B cell (primary cell): ENCODE data around the gene RDM1. TPM values are rescaled to one million over a fixed set of nuclear protein-coding genes. Genes with fewer than 3 reads are reported as not detected.

Source experiments
- ATAC-seq: fragments of 200-7000 bp; cut with Tn5 transposase; one replicate; pipeline ENCODE4 v1.10.0; 2021; ENCODE audit warnings: low read depth, mild to moderate bottlenecking, moderate number of reproducible peaks, moderate library complexity
- CTCF ChIA-PET: fragments of 350-600 bp; sonication (Branson Sonifier 250); formaldehyde crosslinking; loops from one replicate; lab custom pipeline; 2021; ENCODE audit warnings: antibody characterized with exemption, inconsistent platforms; lab: Charles Lee
- POLR2A ChIA-PET: fragments of 350-600 bp; sonication (Branson Sonifier 250); formaldehyde crosslinking; loops from one replicate; lab custom pipeline; 2021; ENCODE audit warnings: antibody characterized with exemption; lab: Charles Lee
- DNase-seq: peaks from one replicate; pipeline ENCODE4 v3.0.0; 2013
- H2AFZ ChIP-seq: 2 replicates; pipeline ENCODE4 v1.6.1; 2012; ENCODE audit warnings: mild to moderate bottlenecking, low read depth, low read length; ENCODE audit not compliant: insufficient read depth, poor library complexity, severe bottlenecking
- H3K27ac ChIP-seq, 2 donors: 1 replicate in 1 of 2; 2 replicates in 1 of 2; pipeline ENCODE4 v1.5.1; 2012 to 2013; ENCODE audit warnings: low read length in 2 of 2, mild to moderate bottlenecking in 2 of 2, moderate library complexity in 1 of 2
- H3K27me3 ChIP-seq, 4 experiments: fragments of 200-600 bp in 1 of 4; sonication (generic) in 1 of 4; replicated peaks in 1 of 4; 1 replicate in 2 of 4; 2 replicates in 2 of 4; pipeline versions ENCODE4 v1.6.1 to v1.7.0; 2013 to 2016; ENCODE audit warnings: low read length in 3 of 4, mild to moderate bottlenecking in 2 of 4, mixed read lengths in 1 of 4, moderate library complexity in 1 of 4; ENCODE audit not compliant: insufficient read depth in 4 of 4, control insufficient read depth in 3 of 4; ENCODE audit errors: control extremely low read depth in 1 of 4
- H3K36me3 ChIP-seq, 2 experiments: replicated peaks in 1 of 2; 1 replicate in 1 of 2; 2 replicates in 1 of 2; pipeline versions ENCODE4 v1.6.1 to v1.7.1; 2013; ENCODE audit warnings: low read length in 1 of 2; ENCODE audit not compliant: insufficient read depth in 2 of 2, control insufficient read depth in 1 of 2; ENCODE audit errors: control extremely low read depth in 1 of 2, extremely low read depth in 1 of 2
- H3K4me1 ChIP-seq, 2 donors: fragments of 200-600 bp in 1 of 2; sonication (generic) in 1 of 2; 1 replicate in 1 of 2; 2 replicates in 1 of 2; pipeline versions ENCODE4 v1.5.1 to v1.6.1; 2013 to 2017; ENCODE audit warnings: low read length in 2 of 2; ENCODE audit not compliant: control insufficient read depth in 2 of 2, insufficient read depth in 2 of 2
- H3K4me2 ChIP-seq: replicated peaks from 2 replicates; pipeline ENCODE3; 2012; ENCODE audit warnings: mild to moderate bottlenecking, low read depth, low read length; ENCODE audit not compliant: poor library complexity, severe bottlenecking
- H3K4me3 ChIP-seq, 5 experiments: fragments of 200-600 bp in 1 of 5; sonication (generic) in 1 of 5; 1 replicate in 3 of 5; 2 replicates in 2 of 5; pipeline versions ENCODE4 v1.5.1 to v1.7.0; 2011 to 2016; ENCODE audit warnings: low read length in 4 of 5, mild to moderate bottlenecking in 4 of 5, low read depth in 2 of 5, control low read depth in 1 of 5, moderate library complexity in 1 of 5; ENCODE audit not compliant: insufficient read depth in 1 of 5; ENCODE audit errors: control extremely low read depth in 1 of 5, extremely low read depth in 1 of 5
- H3K79me2 ChIP-seq: fragments of 200-600 bp; sonication (generic); one replicate; pipeline ENCODE4 v1.6.0; 2016; ENCODE audit warnings: low read length; ENCODE audit not compliant: control insufficient read depth, insufficient read depth
- H3K9ac ChIP-seq: fragments of 200-600 bp; sonication (generic); 2 replicates; pipeline ENCODE4 v1.6.1; 2017; ENCODE audit warnings: mild to moderate bottlenecking, low read length, moderate library complexity
- H3K9me3 ChIP-seq, 3 donors: one replicate each; pipeline versions ENCODE4 v1.6.1 to v1.7.1; 2013; ENCODE audit warnings: low read length in 2 of 3; ENCODE audit not compliant: control insufficient read depth in 2 of 3, insufficient read depth in 1 of 3; ENCODE audit errors: control extremely low read depth in 1 of 3
- H4K20me1 ChIP-seq: 2 replicates; pipeline ENCODE4 v1.6.0; 2012; ENCODE audit warnings: mild to moderate bottlenecking, low read length; ENCODE audit not compliant: insufficient read depth, control insufficient read depth, poor library complexity, severe bottlenecking
- H3K27ac Mint-ChIP-seq: one replicate; pipeline ENCODE4 v1.8.0; 2021; ENCODE audit warnings: mixed read lengths
- H3K27me3 Mint-ChIP-seq: one replicate; pipeline ENCODE4 v1.8.0; 2021; ENCODE audit warnings: mixed read lengths
- H3K4me1 Mint-ChIP-seq: one replicate; pipeline ENCODE4 v1.8.0; 2021; ENCODE audit warnings: mixed read lengths
- H3K4me3 Mint-ChIP-seq: one replicate; pipeline ENCODE4 v1.8.0; 2021; ENCODE audit warnings: mixed read lengths
- H3K9me3 Mint-ChIP-seq: one replicate; pipeline ENCODE4 v1.8.0; 2022; ENCODE audit warnings: mixed read lengths; ENCODE audit not compliant: insufficient read depth
- EZH2 ChIP-seq: IDR thresholded peaks from 2 replicates; pipeline ENCODE4 v1.6.1; 2012; ENCODE audit warnings: borderline replicate concordance, low read depth, mild to moderate bottlenecking, moderate library complexity, low read length; ENCODE audit not compliant: insufficient read depth, poor library complexity, severe bottlenecking
- WGBS: methylation state at CpG from one replicate; pipeline ENCODE4 v1.1.5; 2013; ENCODE audit warnings: missing lambda C conversion rate; ENCODE audit not compliant: insufficient coverage; 5-methylcytosine and 5-hydroxymethylcytosine counted together
- intact Hi-C: fragments of 100-400 bp; cut with micrococcal nuclease; formaldehyde crosslinking; loops from one replicate; pipeline ENCODE4 v1.10.0; 2022
- polyA plus RNA-seq: library from polyadenylated mRNA; depleted of rRNA; stranded (reverse); fragments of >200 nt; gene quantifications from 2 replicates; pipeline ENCODE4 v1.2.3, GENCODE V29; 2012
- total RNA-seq, 2 donors: library from RNA; stranded (reverse); fragments of 120-200 nt in 1 of 2; gene quantifications; 1 replicate in 1 of 2; 2 replicates in 1 of 2; pipeline versions ENCODE4 v1.2.3 to v1.2.4, GENCODE V29; 2013 to 2022
- TF ChIP-seq, protein P1 (sequence below): fragments of 200-600 bp; IDR thresholded peaks from one replicate; pipeline ENCODE4 v1.8.0; 2022; ENCODE audit warnings: antibody characterized with exemption, mild to moderate bottlenecking

RDM1 gene
- total and polyA plus RNA-seq, 2 donors (not counting 1 experiment from before 2014, with no cell fraction given): not detected

DNA sequence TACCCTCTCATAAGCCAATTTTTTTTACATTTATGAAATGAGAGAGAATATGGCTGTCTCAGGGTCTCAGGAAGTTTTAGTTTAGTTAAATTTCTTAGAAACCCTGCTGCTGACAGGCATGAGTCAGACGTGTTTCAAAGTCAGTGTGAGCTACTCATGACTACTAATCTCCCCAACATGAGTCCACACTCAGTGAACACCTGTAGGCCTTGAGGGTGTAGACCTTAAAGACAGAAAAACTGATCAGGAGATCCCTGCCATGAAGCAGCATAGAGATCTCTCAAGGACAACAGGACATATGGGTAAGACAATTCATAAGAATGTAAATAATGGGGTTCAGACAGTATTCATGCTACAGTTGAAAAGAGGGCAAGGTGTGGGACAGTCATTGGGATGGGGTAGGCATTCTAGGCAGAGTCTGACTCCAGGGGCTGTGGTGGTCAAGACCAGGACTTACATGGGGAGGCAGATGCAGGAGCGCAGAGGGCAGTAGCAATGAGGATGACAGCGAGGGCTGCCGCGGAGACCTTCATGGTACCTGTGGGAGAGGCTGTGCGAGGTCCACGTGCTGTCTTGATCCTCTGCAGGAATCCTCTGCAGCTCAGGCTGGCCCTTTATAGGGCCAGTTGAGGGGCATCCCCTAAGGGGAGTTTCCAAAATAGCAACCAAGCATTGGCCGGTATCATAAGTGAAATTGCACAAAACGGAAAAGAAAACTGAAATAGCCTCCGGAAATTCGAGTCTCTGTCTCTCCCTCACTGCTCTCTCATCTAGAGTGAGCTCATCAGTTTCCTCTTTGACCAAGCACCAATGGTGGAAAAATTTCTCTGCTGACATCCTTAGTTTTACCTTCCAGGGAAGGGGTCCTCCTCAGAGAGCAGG lies 50.6 kb downstream of the RDM1 start, which contains the start of gene CCL5:
TSS of gene CCL5 (minus strand) at position 588 of the 882 bp plus-strand sequence.
- Mint-ChIP-seq H3K4me3 (peak within 1 kb of the TSS; percentile 80), H3K9me3 (no peaks in the 10 kb centered on the region), H3K27me3 (no peaks in the 10 kb centered on the region), H3K4me1 (peaks cover 33% of the 10 kb centered on the region), H3K27ac (peak within 1 kb of the TSS; percentile 64)
- WGBS: 67% methylated on average over 11 of the region's 11 CpGs
- Histone ChIP-seq H3K4me1 (peaks cover 10 to 15% of the 10 kb centered on the region in 2 donors), H3K27me3 (no peaks in the 10 kb centered on the region), H3K4me2 (peak within 1 kb of the TSS; percentile 57), H3K9me3 (no peaks in the 10 kb centered on the region), H3K27ac (peak within 1 kb of the TSS; percentile 5 to 63), H3K9ac (peak within 1 kb of the TSS; percentile 53), H3K79me2 (no peaks in the 10 kb centered on the region), H4K20me1 (no peaks in the 10 kb centered on the region), H3K36me3 (no peaks in the 10 kb centered on the region), H2AFZ (peak within 1 kb of the TSS; percentile 46), H3K4me3 (peak within 1 kb of the TSS in 4 of 5 experiments; percentile 7 to 47 (median 30))
- POLR2A ChIA-PET: no interaction called here
- TF ChIP-seq, protein P1, sequence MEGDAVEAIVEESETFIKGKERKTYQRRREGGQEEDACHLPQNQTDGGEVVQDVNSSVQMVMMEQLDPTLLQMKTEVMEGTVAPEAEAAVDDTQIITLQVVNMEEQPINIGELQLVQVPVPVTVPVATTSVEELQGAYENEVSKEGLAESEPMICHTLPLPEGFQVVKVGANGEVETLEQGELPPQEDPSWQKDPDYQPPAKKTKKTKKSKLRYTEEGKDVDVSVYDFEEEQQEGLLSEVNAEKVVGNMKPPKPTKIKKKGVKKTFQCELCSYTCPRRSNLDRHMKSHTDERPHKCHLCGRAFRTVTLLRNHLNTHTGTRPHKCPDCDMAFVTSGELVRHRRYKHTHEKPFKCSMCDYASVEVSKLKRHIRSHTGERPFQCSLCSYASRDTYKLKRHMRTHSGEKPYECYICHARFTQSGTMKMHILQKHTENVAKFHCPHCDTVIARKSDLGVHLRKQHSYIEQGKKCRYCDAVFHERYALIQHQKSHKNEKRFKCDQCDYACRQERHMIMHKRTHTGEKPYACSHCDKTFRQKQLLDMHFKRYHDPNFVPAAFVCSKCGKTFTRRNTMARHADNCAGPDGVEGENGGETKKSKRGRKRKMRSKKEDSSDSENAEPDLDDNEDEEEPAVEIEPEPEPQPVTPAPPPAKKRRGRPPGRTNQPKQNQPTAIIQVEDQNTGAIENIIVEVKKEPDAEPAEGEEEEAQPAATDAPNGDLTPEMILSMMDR: no peak
- TF ChIP-seq EZH2: no peak
- CTCF ChIA-PET: no interaction called here
- DNase-seq (peak; percentile 51), ATAC-seq (peak; percentile 84)
- intact Hi-C loops: no loop called here

DNA sequence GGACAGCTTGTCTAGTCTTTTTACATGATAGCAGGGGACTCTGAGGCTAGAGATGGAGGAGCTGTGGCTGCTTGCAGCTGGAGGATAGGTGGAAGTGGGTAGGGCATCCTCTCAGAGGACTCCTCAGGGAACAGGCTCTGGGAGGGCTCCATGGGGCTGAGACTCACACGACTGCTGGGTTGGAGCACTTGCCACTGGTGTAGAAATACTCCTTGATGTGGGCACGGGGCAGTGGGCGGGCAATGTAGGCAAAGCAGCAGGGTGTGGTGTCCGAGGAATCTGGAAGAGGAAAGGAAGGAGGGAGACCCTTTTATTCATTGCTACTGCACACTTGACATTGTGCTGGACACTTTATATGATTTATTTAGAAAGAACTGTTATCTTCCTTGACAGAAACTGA lies 52.2 kb downstream of the RDM1 start:
- Mint-ChIP-seq H3K4me1 (peaks cover 33% of the 10 kb centered on the region), H3K4me3 (no peak overlapping the region), H3K27ac (no peak overlapping the region), H3K9me3 (no peaks in the 10 kb centered on the region), H3K27me3 (no peaks in the 10 kb centered on the region)
- Histone ChIP-seq H3K27ac (no peak overlapping the region), H3K4me2 (no peak overlapping the region), H3K79me2 (no peaks in the 10 kb centered on the region), H3K27me3 (no peaks in the 10 kb centered on the region), H2AFZ (no peak overlapping the region), H4K20me1 (no peaks in the 10 kb centered on the region), H3K4me3 (no peak overlapping the region), H3K4me1 (peaks cover 10 to 15% of the 10 kb centered on the region in 2 donors), H3K9ac (no peak overlapping the region), H3K9me3 (no peaks in the 10 kb centered on the region), H3K36me3 (no peaks in the 10 kb centered on the region)
- intact Hi-C loops: no loop called here
- DNase-seq (no peak), ATAC-seq (no peak)
- ChIA-PET POLR2A (no interaction called here), CTCF (no interaction called here)
- whole genome bisulfite sequencing: 38% methylated on average over 1 of the region's 4 CpGs
- no peak for TF ChIP-seq EZH2
- TF ChIP-seq, protein P1: no peak
